NCI-H774 (cell line): ENCODE results near the gene TAS2R30.
"Not testable (repeated sequence)": the region's sequence is repeated elsewhere in the genome, so short reads cannot be mapped to it uniquely, and the experiment has no call there.

Source experiments
- DNase-seq: peaks from one replicate; lab custom pipeline; 2025; lab: John Stamatoyannopoulos, UW

The TAS2R30 gene

GRCh38 chr12:11130382-11130781 lies 4.1 kb downstream of the TAS2R30 start:
- no peak for DNase-seq

GRCh38 chr12:11114130-11114529 lies 20.3 kb downstream of the TAS2R30 start:
- DNase-seq, result not testable (repeated sequence)

GRCh38 chr12:11111213-11111612 lies 23.2 kb downstream of the TAS2R30 start:
- not testable (repeated sequence) for DNase-seq

GRCh38 chr12:11108862-11109261 lies 25.6 kb downstream of the TAS2R30 start:
- no peak for DNase-seq

- DNase-seq, result no peak
Measured at GRCh38 chr12:11107719-11108118, 26.7 kb downstream of the TAS2R30 start.

- DNase-seq, result no peak
Measured at GRCh38 chr12:11106288-11106687, 28.2 kb downstream of the TAS2R30 start.

- DNase-seq, result no peak
Measured at GRCh38 chr12:11105546-11105945, 28.9 kb downstream of the TAS2R30 start.

- not testable (repeated sequence) for DNase-seq
Measured at GRCh38 chr12:11094910-11095309, 39.5 kb downstream of the TAS2R30 start.

- no peak for DNase-seq
Measured at GRCh38 chr12:11092128-11092527, 42.3 kb downstream of the TAS2R30 start, which contains the start of gene TAS2R43. TSS of gene TAS2R43 (minus strand) at chr12:11092313. CDS start at chr12:11092229, 84 bp downstream.

GRCh38 chr12:11089246-11089645 lies 45.2 kb downstream of the TAS2R30 start:
- no peak for DNase-seq

- DNase-seq, result no peak
Measured at GRCh38 chr12:11085419-11085818, 49.0 kb downstream of the TAS2R30 start.
